HFF-Myc (cell line): ENCODE measurements around the gene GEMIN4.
A peak's percentile ranks its signal among the peaks of the same experiment; 100 is the strongest.
"Not testable (repeated sequence)": the region's sequence is repeated elsewhere in the genome, so short reads cannot be mapped to it uniquely, and the experiment has no call there.

Experiments used
- DNase-seq: peaks from one replicate; pipeline ENCODE4 v3.0.0-alpha.2; 2011; ENCODE audit warnings: low read depth; ENCODE audit errors: extremely low read depth
- H3K4me3 ChIP-seq: replicated peaks from 2 replicates; pipeline ENCODE4 v1.5.1; 2011; ENCODE audit warnings: low read depth, mild to moderate bottlenecking, control low read depth, low read length
- CTCF ChIP-seq: IDR thresholded peaks from 2 replicates; pipeline ENCODE4 v1.5.1; 2012; ENCODE audit warnings: mild to moderate bottlenecking, low read depth, low read length, control low read depth; ENCODE audit errors: missing control alignments

Gene GEMIN4

GRCh38 chr17:796609-797008 is 44.5 kb upstream of the GEMIN4 start:
- H3K4me3 ChIP-seq, result no peak overlapping the region
- DNase-seq, result no peak
- TF ChIP-seq CTCF, result no peak

- no peak for DNase-seq
- H3K4me3 ChIP-seq, result no peak overlapping the region
- no peak for TF ChIP-seq CTCF
These were observed 43.7 kb upstream of the GEMIN4 start for GRCh38 chr17:795721-796120.

GRCh38 chr17:795276-795675 is 43.2 kb upstream of the GEMIN4 start:
- TF ChIP-seq CTCF, result no peak
- no peak overlapping the region for H3K4me3 ChIP-seq
- no peak for DNase-seq

- H3K4me3 ChIP-seq, result no peak overlapping the region
- no peak for DNase-seq
- TF ChIP-seq CTCF, result peak; percentile 78
These were observed 42.8 kb upstream of the GEMIN4 start for GRCh38 chr17:794876-795275.

- no peak for DNase-seq
- TF ChIP-seq CTCF, result no peak
- H3K4me3 ChIP-seq, result no peak overlapping the region
These were observed 40.2 kb upstream of the GEMIN4 start for GRCh38 chr17:792277-792676.

GRCh38 chr17:791829-792228 is 39.8 kb upstream of the GEMIN4 start:
- H3K4me3 ChIP-seq, result no peak overlapping the region
- TF ChIP-seq CTCF, result no peak
- DNase-seq, result no peak

- H3K4me3 ChIP-seq, DNase-seq: not testable (repeated sequence)
These were observed 38.8 kb upstream of the GEMIN4 start for GRCh38 chr17:790874-791247.

GRCh38 chr17:789931-790873 is 38.1 kb upstream of the GEMIN4 start:
- H3K4me3 ChIP-seq, DNase-seq: not testable (repeated sequence)
